KG1 (cell line): ENCODE results near the gene TMEM129.
"Not testable (repeated sequence)": the region's sequence is repeated elsewhere in the genome, so short reads cannot be mapped to it uniquely, and the experiment has no call there.

Experiments used
- DNase-seq: peaks from one replicate; lab custom pipeline; 2025; lab: John Stamatoyannopoulos, UW

The TMEM129 gene

DNA sequence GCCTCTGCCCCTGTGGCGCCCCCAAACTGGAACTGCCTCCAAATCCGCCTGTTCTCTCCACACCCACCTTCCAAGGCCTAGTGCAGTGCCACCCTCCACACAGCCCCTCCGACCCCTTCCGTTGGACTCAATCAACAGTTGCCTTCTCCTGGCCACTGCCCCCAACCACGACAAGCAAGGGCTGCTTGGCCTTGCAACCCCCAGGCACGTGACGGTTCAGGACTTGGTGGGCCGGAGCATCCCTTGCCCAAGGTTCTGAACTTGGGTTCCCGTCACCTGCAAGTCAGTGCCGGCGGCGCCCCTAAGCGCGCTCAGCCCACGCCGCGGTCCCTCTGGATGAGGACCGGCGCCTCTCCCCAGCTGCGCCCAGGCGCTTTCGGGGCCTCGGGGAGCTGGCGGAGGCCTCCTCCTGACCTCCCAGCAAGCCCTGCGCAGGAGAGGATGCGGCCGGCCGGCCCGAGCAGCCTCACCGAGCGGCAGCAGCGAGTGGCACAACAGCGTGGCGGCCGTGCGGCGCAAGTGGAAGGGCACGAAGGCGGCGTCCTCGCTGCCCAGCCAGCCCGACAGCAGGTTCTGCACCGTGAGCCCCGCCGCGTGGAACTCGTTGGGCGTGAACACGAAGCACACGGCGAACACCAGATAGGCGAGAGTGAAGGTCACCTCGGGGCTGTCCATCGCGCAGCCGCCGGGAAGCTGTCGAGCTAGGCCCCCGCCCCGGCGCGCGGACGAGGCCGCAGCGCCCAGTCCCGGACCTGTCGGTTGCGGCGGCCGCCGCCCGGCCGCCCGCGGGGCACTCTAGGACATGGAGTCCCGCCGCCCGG is 750 bp downstream of the TMEM129 start:
- peak; percentile 22 for DNase-seq

DNA sequence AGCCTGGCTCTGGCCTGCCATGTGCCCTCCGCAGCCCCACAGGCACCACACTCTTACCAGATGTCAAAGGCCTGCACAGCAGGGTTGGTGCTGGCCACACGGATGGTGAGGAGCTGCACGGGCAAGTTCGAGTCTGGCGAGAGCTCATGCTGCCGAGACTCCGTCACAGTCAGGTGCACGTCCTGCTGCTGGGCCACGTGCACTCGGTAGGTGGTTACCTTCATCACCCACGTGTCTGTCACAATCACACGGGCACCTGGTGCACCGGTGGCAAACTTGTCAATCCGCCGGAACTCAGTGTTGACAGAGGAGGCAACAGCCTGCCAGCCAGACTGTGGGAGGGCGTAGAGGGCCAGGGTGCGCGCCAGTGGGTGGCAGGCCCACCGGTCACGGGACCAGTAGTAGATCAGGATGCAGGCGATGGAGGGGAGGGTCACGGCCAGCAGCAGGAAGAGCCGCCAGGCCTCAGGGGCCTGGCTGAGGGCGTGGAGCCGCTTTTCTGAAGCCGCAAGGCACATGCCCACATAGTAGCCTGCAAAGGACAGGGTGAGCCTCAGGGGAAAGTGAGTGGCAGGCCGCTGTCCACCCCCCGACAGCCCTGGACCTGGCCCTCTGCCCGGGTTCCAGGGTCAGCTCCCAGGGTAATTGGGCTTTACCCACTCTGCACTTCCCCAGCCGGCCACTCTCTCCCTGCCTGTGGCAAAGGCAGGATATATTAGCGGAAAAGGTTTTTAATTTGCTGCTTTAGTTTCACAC is 2.9 kb downstream of the TMEM129 start:
- no peak for DNase-seq

DNA sequence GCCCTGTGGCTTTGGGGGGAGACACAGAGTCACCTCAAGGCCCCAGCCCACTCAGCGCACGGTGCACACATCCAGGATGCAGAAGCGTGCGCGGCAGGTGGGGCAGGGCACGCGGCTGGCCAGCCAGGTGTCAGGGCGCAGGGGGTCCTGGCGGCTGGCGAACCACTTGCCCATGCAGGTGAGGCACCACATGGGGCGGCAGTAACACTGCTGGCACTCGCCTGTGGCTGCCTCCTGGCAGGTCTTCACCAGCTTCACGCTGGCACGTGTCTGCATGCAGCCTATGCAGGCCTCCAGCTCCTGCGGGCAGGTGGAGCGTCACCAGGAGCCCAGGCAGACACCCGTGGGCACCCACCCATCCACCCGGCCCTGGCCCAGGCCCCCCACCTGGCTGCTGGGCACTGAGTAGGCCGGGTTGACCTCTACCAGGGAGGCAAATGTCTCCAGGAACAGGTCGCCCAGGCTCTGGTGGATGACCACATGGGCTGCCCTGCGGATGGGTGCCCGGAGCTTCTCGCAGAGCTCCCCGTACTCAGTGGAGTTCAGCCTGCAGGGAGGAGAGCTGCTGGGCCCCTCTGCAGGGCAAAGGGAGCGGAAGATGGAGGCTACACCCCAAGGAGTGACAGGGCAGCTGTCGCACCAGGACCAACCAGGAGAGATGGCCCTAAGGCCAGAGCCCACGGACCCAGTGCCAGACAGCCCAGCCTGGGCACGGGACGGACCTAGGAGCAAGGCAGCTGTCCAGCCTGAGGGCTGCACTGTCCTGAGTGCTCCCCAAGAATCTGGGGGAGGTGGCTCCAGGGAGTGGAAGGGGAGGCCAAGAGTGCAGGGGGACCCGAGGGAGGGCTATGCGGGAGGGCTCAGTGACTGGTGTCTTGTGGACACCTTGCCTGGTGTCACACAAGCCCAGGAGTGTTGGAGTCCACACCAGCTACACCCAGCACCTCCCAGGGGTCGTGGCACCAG is 3.7 kb downstream of the TMEM129 start:
- no peak for DNase-seq

DNA sequence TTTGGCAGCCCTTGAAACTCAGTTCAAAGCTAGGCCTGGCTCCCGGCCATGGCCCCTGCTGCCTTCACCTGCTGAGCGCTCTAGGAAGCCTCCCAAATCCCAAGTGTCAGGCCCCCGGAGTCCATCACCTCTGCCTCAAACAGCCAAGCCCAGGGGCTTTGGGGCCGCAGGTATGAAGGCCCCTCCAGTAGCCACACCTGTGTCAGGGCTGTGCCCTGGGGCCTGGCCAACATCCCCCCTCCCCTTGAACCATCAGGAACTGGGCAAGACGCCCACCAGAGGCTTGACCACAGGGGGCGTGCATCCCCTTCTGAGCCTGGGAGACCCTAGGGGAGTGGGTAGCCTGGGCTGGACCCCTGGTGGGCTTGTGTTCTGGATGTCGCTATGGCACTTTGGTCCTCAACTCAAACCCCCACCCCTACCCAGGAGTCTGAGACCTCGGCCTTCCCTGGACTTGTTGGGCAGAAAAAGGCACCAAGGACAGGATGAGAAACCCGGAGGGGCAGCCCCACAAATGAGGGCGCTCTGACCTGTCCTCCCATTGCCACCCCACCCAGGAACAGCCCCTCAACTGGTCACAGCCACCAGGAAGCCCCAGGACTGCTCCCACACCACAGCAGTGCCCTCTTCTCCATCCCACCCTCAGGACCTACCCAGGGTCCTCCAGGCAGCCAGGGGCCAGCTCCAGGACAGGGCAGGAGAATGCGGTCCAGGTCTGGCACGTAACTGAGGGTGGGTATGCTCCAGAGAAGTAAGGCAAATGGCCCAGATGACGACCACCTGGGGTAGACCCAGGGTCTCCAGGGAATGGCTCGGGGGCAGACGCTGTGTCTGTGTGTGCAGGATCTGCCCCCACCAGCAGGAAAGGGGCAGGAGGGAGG is 4.8 kb downstream of the TMEM129 start:
- DNase-seq, result no peak

DNA sequence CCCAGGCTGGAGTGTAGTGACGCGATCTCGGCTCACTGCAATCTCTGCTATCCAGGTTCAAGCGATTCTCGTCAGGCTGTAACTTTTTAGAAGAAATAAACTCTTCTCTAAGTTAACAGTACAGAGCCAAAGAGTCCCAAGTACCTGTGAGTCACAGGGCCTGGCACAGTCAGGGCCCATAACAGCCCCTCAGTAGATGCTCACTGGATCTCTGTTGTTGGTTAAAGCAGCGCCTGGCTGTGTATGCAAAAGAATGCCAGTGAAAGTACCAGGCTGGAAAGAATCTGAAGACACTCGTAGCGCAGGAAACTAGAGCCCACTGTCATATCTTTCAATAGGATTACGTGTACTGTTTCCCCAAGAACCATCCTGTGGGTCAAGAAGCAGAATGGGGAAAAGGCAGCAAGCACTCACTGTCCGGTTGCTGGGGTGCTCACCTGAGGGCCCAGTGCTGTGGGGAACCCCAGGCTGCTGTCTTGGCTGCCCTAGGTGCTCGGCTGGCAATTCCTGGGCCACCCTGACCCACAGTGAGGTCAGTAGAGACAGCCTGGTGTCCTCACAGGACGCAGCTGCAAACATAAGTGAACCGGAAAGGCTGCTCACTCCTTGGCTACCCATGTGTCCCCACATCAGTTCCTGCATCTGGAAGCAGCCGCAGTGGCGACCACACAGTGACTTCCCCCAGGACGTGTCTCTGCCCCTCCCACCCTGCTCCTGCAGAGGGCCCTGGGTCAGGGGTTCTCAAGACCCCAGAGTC is 5.9 kb downstream of the TMEM129 start:
- no peak for DNase-seq

DNA sequence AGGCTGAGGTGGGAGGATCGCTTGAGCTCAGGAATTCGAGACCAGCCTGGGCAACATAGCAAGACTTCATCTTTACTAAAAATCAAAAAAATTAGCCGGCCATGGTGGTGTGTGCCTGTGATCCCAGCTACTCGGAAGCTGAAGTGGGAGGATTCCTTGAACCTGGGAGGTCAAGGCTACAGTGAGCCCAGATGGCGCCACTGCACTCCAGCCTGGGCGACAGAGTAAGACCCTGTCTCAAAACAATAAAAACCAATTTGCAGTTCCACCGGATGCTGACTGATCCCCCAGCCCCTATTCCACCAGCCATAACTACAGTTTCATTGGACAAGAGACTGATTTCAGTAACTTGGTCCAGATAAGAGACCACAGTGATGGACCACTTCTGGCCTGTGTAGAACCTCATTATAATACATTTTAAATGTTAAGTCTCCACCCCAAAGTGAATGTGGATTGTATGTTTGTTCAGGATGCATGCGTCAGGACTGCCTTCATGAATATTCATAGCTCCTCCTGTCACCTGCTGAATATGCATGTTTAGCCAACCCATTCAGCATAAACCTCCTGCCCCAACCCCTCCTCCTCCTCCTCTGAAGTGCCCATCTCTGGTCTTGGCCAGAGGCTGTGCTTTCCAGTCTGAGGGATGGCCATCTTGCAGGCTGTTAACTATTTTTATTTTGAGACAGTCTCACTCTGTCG is 6.7 kb downstream of the TMEM129 start:
- DNase-seq, result no peak

DNA sequence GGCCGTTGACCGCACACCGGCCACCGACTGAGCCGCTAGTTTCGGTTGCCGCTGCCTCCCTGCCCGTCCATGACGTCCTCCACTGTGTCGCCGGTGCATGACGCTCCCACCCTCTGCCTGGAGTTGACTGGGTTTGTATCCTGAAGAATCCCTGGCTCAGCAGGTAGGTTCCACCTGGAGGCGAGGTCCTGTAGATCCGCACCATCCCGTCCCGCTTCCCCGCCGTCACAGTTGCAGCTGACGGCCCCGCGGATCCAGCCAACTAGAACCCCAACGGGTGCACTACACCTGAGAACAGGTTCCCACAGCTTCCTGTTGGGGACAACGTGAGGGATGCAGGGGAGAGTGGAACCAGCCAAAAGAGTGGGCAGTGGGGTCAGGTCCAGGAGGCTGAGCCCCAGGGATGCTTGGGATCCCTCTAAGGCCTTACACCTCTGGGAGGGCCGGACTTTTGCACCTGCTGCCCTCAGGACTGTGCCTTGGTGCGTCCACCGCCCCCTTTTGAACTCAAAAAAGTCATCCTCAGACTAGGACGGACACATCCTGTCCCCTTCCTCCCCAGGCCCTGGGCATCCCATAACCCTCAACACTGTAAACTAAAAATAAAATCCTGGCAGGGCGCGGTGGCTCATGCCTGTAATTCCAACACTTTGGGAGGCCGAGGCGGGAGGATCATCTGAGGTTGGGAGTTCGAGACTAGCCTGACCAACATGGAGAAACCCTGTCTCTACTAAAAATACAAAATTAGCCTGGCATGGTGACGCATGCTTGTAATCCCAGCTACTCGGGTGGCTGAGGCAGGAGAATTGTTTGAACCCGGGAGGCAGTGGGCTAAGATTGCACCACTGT is 7.9 kb downstream of the TMEM129 start:
- DNase-seq, result no peak

DNA sequence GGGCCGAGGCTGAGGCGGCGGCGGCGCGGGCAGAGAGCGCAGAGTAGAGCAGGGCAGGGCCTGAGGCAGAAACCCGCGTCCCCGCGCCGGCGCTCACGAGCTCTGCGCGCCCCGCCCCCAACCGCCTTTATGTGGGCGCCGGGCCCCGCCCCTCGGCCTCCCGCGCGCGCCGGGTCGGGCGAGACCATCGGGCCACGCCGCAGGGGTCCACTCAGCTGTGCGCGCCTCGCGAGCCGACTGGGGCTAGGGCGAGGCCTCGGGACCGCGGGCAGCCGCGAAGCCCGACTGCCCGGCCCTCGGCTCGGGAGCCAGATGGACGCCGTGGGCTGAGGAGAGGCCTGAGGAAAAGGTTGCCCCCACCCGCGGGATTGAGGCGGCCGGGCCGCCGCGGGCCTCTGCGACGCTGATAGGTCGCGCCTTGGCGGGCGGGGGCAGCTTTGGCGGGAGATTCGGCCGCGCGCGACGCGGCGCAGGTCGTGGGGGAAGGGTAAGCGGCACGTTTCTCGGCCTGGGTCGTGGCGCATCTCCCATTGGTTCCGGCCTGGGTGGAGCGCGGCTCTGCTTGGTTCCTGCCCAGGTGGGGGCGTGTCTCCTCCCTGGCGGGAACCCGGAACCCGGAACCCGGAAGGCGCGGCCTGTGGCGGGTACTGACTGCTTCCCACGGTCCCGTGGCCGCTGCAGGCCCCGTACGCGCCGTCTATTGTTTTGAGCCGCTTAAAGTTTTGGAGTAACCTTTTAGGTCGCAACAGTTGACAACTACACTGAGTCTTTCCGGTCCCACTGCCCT is 8.7 kb downstream of the TMEM129 start, which contains the start of gene SLBP:
Gene SLBP (minus strand): TSS at position 104 of the 787 bp plus-strand sequence. CDS start 131 bp downstream, outside the sequence.
- peak; percentile 89 for DNase-seq

DNA sequence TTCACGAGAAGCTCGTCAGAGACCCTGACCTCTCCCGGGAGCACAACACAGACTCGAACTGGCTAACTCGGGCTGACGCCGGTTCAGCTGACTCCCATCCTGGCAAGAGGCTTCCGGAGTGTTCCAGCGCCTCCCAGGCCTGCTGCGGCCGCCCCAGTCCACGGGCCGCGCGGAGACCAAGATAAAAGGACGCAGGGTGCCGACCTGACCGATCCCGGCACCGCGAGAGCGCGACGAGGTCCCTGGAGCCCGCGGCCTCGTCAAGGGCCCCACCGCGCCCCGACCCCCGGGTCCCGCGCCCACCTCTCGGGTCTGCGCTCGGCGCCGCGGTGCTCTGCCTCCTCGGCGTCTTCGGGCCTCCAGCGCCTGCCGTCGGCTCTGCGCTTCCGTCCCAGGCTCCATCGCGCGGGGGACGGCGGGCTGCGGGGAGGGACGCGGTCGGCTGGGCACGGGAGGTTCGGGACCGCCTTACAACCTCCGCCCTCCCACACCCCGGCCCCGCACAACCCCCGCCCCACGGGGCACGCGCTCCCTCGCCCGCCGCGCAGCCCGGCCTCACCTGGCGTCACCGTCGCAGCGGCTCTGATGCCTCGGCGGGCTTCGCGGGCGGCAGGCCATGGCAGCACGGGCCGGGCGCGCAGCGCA is 9.4 kb downstream of the TMEM129 start:
- no peak for DNase-seq

DNA sequence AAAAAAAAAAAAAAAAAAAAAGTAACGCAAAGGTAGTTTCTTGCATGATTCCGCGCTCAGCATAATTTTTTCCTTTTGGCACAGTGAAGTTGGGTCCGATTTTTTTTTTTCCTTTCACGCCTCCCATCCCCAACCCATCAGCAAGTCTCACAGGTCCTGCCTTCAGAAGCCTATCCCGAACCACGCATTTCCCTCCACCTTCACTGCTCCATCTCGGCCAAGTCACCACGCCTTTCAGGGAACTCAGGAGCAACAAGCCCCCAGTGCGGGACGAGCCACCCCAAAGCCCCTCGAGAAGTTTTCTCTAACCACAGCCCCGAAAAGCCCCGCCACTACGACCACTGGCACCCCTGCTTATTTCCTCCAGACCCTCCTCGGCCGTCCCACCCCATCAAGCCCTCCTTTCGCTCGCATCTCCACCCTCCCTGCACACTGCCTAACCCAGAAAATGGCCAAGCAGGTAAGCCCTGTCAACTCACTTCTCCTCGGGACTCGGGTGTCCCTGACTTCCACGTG is 10.0 kb downstream of the TMEM129 start:
- no peak for DNase-seq

DNA sequence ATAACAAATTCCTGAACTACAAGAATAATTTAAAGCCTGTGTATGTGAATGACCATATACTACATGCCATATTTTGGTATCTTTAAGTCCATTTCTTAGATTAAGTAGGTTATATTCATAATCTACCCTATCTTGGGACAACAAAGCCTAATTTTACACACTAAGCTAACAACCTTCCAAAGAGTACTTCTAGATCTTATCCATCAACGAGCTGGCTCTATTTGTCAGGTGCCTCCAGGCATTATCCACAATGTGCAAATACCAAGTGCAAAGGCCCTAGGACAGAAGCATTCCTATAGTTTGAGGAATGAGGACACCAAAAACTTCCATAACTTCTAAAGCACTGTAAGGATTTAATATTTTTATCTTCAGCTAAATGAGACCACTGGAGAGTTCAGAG is 12.5 kb downstream of the TMEM129 start:
- DNase-seq, result no peak

DNA sequence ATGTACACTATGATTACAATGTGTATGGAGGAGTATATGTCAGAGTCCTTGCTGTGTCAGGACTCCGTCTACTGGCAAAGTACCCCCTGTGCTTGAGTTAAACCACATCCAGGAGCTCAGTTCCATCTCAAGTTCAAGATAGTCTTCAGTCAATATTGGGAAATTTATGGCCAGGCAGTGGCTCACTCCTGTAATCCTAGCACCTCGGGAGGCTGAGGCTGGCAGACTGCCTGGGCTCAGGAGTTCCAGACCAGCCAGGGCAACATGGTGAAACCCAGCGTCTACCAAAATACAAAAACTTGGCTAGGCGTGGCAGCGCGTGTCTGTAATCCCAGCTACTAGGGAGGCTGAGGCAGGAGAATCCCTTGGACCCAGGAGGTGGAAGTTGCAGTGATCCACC is 14.8 kb downstream of the TMEM129 start:
- no peak for DNase-seq

DNA sequence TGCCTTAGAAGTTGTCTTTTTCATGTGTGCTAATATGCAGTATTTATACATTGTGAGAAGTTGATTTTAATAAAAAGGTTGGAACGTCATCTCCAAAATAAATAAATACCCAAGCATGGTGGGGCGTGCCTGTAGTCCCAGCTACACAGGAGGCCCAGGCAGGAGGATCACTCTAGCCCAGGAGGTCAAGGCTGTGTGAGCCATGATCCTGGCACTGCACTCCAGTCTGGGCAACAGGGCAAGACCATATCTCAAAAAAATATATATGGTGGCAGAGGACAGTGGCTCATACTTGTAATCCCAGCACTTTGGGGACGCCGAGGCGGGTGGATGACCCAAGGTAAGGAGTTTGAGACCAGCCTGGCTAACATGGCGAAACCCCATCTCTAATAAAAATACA is 15.4 kb downstream of the TMEM129 start:
- DNase-seq, result no peak

DNA sequence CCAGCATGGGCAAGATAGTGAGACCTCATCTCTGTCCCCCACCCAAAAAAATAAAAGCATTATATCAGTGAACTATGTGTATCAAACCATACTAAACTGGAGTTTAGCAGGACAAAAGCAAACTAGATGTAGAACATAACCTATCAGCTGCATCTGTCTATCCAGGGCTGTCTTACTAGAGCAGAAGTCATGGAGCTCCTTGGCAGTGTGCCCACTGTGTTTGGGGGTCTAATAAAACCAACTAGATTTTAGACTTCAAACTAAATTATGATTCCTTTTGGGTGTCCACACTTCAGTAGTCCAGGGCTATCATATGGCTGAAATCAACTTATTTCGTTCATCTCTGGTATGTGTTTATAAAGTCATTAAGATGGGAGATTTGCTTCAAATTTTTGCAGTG is 17.3 kb downstream of the TMEM129 start:
- no peak for DNase-seq

DNA sequence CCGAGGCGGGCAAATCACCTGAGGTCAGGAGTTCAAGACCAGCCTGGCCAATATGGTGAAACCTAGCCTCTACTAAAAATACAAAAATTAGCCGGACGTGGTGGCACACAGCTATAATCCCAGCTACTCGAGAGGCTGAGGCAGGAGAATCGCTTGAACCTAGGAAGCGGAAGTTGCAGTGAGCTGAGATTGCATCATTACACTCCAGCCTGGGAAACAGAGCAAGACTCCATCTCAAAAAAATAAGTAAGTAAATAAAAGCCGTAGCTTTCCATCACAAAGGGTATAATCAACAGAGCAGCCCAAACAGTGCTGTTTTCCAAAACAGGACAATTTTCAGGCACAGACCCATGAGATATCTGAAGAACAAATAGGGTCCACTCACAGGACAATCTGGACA is 19.5 kb downstream of the TMEM129 start:
- DNase-seq, result not testable (repeated sequence)

DNA sequence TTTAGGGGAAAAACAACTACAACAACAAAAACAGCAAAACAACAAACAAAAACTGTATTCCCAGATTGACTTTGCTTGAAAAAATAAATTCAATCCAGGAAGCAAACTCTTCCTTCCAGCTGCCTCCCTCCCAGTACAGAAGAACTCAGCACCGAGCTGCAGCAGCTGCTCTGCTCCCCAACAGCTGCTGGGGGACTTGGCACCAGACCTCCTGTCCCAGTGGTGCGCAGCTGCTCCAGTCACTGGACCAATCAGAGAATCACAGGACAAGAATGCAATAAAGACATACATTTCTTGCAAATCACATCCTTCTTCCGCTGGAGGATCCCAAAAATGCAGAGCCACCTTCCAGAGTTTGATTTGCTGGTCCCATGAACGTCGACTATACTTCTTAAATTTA is 25.2 kb downstream of the TMEM129 start:
- DNase-seq, result no peak
